Peyer's patch (tissue), 4 donors: ENCODE measurements around the gene SOCS7.

Source experiments
- POLR2A ChIP-seq, 2 donors: fragments of 450-650 bp; IDR thresholded peaks; one replicate each; pipeline ENCODE4 v1.5.1; 2017; ENCODE audit warnings: antibody characterized with exemption in 2 of 2, mild to moderate bottlenecking in 2 of 2, moderate library complexity in 2 of 2
- TF ChIP-seq, protein P1 (sequence below), 6 experiments: fragments of 450-650 bp in 4 of 6; fragments of 200-600 bp in 2 of 6; sonication (generic) in 1 of 6; IDR thresholded peaks; one replicate each; pipeline ENCODE4 v1.5.1; 2017 to 2019; ENCODE audit warnings: antibody characterized with exemption in 6 of 6, mild to moderate bottlenecking in 3 of 6, moderate library complexity in 1 of 6

DNA sequence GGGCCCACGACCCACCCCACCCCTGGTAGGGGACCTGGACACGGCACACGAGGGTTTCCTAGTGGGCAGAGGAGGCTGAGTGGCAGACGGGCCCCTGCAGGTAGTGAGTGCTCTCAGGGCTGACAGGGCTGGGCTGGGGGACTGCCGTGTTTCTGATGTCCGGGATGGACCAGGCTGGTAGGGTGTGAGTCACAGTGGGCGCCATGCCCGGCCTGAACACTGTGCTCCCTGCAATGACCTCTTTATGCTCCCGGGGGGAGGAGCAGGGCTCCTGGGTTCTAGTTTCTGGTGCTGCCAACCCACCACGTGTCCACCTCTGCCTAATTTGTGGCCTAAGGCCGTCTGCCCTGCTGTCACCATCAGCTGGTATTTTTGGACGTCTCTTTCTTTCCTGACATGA is 102.9 kb downstream of the SOCS7 start:
- TF ChIP-seq, protein P1, sequence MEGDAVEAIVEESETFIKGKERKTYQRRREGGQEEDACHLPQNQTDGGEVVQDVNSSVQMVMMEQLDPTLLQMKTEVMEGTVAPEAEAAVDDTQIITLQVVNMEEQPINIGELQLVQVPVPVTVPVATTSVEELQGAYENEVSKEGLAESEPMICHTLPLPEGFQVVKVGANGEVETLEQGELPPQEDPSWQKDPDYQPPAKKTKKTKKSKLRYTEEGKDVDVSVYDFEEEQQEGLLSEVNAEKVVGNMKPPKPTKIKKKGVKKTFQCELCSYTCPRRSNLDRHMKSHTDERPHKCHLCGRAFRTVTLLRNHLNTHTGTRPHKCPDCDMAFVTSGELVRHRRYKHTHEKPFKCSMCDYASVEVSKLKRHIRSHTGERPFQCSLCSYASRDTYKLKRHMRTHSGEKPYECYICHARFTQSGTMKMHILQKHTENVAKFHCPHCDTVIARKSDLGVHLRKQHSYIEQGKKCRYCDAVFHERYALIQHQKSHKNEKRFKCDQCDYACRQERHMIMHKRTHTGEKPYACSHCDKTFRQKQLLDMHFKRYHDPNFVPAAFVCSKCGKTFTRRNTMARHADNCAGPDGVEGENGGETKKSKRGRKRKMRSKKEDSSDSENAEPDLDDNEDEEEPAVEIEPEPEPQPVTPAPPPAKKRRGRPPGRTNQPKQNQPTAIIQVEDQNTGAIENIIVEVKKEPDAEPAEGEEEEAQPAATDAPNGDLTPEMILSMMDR (IDR thresholded peaks at IDR 0.05): no peak
- TF ChIP-seq POLR2A (IDR thresholded peaks at IDR 0.05): no peak
